GM18505 (cell line): Measurements from ENCODE around the gene UBE2J2.
"Not testable (repeated sequence)": the region's sequence is repeated elsewhere in the genome, so short reads cannot be mapped to it uniquely, and the experiment has no call there.

Source experiments
- ATAC-seq: cut with Tn5 transposase; IDR thresholded peaks from one replicate; pipeline ENCODE4 v1.9.1; 2021; ENCODE audit not compliant: unreplicated experiment
- POLR2A ChIP-seq: IDR thresholded peaks from 4 replicates; pipeline ENCODE4 v1.6.1; 2011; ENCODE audit warnings: borderline replicate concordance; ENCODE audit not compliant: insufficient read depth, insufficient read length; ENCODE audit errors: extremely low read depth

The UBE2J2 gene

GRCh38 chr1:1253972-1254666 is 19.5 kb downstream of the UBE2J2 start:
- ATAC-seq, result no peak
- no peak for TF ChIP-seq POLR2A

- no peak for TF ChIP-seq POLR2A
- ATAC-seq, result no peak
Measured at GRCh38 chr1:1253314-1253713, 20.3 kb downstream of the UBE2J2 start.

GRCh38 chr1:1250786-1251284 is 22.8 kb downstream of the UBE2J2 start:
- TF ChIP-seq POLR2A, result peak; percentile 42
- ATAC-seq, result no peak

GRCh38 chr1:1248009-1248913 is 25.4 kb downstream of the UBE2J2 start:
- ATAC-seq, result not testable (repeated sequence)

GRCh38 chr1:1247341-1247913 is 26.2 kb downstream of the UBE2J2 start:
- no peak for ATAC-seq

GRCh38 chr1:1246577-1247340 is 26.9 kb downstream of the UBE2J2 start, which contains the start of gene C1QTNF12:
Gene C1QTNF12 (minus strand): TSS chr1:1246722. CDS start chr1:1246690, 32 bp downstream.
- TF ChIP-seq POLR2A, result no peak
- no peak for ATAC-seq

More at GRCh38 chr1:1247341-1247913, 26.2 kb downstream of the UBE2J2 start:
- no peak for TF ChIP-seq POLR2A

- no peak for ATAC-seq
- TF ChIP-seq POLR2A, result no peak
Measured at GRCh38 chr1:1245817-1246576, 27.7 kb downstream of the UBE2J2 start.

- no peak for TF ChIP-seq POLR2A
- ATAC-seq, result no peak
Measured at GRCh38 chr1:1245178-1245816, 28.4 kb downstream of the UBE2J2 start.

GRCh38 chr1:1244192-1244811 is 29.4 kb downstream of the UBE2J2 start:
- TF ChIP-seq POLR2A, result no peak
- ATAC-seq, result no peak

- TF ChIP-seq POLR2A, result no peak
- ATAC-seq, result no peak
Measured at GRCh38 chr1:1243807-1244191, 29.9 kb downstream of the UBE2J2 start.

- no peak for ATAC-seq
- TF ChIP-seq POLR2A, result no peak
Measured at GRCh38 chr1:1243266-1243660, 30.4 kb downstream of the UBE2J2 start.

- no peak for TF ChIP-seq POLR2A
- ATAC-seq, result no peak
Measured at GRCh38 chr1:1242461-1243265, 31.0 kb downstream of the UBE2J2 start.
